Right lobe of liver (tissue), 4 donors: ENCODE results near the gene TCF4.

ENCODE experiments used
- CTCF ChIP-seq, 4 donors: fragments of 200-600 bp in 3 of 4; fragments of 450-650 bp in 1 of 4; IDR thresholded peaks; one replicate each; pipeline versions ENCODE4 v1.5.1 to v1.8.0; 2016 to 2022; ENCODE audit warnings: antibody characterized with exemption in 4 of 4, mild to moderate bottlenecking in 2 of 4
- POLR2A ChIP-seq: fragments of 450-650 bp; IDR thresholded peaks from one replicate; pipeline ENCODE4 v1.6.1; 2017; ENCODE audit warnings: antibody characterized with exemption, mild to moderate bottlenecking
- donor health status: DM: no; HTN: no; CAD: no.
- donor health status: DM: no; HTN: no; CAD: no.
- donor health status: DM: no; HTN: yes; CAD: no.

GRCh38 chr18:55251254-55251971 is 336.6 kb downstream of the TCF4 start:
- TF ChIP-seq CTCF (IDR thresholded peaks at IDR 0.05) (no peak), POLR2A (no peak)
